Measurements from ENCODE around the gene GPATCH2L.

Gene GPATCH2L

DNA sequence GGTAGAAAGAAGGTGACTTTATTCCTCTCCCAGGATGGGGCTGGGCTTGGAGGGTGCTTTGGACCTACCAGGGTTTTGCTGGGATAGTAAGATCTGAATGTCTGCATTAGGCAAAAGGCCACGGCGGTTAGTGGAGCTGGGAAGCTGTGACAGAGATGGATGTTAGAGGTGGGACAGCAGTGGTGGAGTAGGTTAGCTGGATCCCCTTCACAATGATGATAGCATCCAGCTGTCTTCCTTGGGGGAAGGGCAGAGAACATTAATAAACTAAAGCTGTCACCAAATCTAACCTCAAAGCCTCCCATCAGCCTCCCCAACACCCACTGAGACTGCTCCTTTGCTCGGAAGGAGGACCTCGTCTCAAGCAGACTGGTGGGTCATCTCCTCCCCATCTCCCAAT, 104.8 kb downstream of the GPATCH2L start:
- Mint-ChIP-seq H3K4me3 (no peak overlapping the region), H3K4me1 (no peaks in the 10 kb centered on the region), H3K27me3 (peaks cover 3% of the 10 kb centered on the region), H3K27ac (no peak overlapping the region), H3K9me3 (no peaks in the 10 kb centered on the region)
- DNase-seq (no peak), ATAC-seq (no peak)

DNA sequence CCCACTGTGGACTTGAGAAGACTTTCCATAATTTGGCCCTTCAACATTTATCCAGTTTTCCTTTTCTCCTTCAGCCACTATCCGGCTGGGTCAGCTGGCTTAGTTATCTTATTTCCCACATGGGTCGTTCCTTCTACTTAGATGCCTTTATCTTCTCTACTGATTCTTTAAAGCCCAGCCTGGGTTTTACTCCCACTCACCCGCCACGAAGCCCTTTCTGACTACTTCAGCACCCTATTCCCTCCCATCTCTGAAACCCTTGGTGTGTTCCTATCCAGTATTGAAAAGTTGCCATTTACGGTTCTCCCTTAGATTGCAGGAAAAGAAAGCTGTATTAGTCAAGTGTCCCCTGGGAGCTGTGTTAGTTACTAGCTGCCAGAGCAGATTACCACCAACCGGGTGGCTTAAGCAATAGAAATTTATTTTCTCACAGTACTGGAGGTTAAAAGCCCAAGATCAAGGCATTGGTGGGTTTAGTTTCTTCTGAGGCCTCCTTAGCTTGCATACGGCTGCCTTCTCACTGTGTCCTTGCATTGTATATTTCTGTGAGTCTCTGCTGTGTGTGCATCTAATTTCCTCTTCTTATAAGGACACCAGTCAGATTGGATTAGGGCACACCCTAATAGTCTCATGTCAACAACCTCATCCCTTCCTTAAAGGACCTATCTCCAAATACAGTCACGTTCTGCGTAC, 105.5 kb downstream of the GPATCH2L start:
- H3K27ac Mint-ChIP-seq: no peak overlapping the region
- no peak overlapping the region for H3K4me3 Mint-ChIP-seq
- H3K27me3 Mint-ChIP-seq: no peaks in the 10 kb centered on the region
- DNase-seq (no peak), ATAC-seq (no peak)
- H3K9me3 Mint-ChIP-seq: no peaks in the 10 kb centered on the region
- H3K4me1 Mint-ChIP-seq: no peaks in the 10 kb centered on the region

DNA sequence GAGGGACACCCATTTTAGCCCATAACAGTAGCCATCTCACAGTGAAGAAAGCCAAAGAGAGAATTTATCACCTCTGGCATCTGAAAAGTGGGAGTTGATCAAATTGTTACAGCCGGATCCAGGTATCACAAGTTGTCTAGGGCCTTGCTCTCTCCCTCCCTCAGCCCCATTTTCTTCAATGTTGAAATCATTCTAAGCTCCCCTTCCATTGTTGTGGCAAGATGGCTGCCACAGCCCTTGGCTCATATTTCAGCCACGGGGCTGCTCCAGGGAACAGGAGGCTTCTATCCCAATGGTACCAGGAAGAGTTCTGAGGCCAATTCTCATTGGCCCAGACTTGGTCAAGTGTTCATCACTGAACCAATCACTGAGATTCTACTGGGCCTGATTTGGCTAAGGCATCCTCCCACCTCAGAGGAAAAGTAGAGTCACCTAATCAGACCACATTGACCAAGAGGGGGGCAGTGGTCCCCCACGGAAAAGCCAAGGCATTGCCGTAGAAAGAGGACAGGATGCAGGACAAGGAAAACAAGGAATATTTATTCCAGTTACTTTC, 106.2 kb downstream of the GPATCH2L start:
- no peak for ATAC-seq
- Mint-ChIP-seq H3K4me1 (no peaks in the 10 kb centered on the region), H3K9me3 (no peaks in the 10 kb centered on the region), H3K4me3 (no peak overlapping the region), H3K27ac (no peak overlapping the region), H3K27me3 (no peaks in the 10 kb centered on the region)
- no peak for DNase-seq

DNA sequence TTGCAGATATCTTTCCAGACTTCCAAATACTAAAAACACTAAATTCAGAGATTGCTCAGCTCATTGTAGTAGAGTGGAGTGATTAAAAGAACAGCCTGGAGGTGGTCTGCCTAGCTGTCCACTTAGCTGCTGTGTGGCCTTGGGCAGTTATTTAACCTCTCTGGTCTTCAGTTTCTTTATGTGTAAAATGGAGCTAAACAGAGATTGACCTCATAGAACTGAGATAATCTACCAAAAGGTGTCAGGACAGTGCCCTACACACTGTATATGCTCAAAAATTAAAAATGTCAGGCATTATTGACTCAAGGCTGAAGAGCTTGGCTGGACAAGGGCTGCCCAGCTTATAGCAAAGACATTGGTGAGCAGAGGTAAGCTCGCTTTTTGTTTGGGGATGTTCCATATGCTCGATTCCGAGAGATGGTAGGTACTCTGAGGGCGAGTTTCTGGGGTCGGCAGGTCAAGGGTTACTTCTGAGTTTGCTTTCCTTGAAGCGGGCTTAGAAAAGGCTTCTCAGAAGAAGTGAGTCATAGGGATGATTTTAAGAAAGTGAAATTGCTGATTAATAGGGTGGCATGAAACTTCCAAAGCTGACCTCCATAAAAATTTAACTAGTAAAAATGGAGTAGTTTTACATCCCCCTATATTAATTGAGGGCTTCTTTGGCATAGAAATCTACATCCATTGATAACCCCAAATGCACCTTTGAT, 107.5 kb downstream of the GPATCH2L start:
- peaks cover under 1% of the 10 kb centered on the region for H3K27me3 Mint-ChIP-seq
- no peaks in the 10 kb centered on the region for H3K9me3 Mint-ChIP-seq
- no peak overlapping the region for H3K27ac Mint-ChIP-seq
- H3K4me1 Mint-ChIP-seq: no peaks in the 10 kb centered on the region
- DNase-seq: no peak
- no peak for ATAC-seq
- no peak overlapping the region for H3K4me3 Mint-ChIP-seq

DNA sequence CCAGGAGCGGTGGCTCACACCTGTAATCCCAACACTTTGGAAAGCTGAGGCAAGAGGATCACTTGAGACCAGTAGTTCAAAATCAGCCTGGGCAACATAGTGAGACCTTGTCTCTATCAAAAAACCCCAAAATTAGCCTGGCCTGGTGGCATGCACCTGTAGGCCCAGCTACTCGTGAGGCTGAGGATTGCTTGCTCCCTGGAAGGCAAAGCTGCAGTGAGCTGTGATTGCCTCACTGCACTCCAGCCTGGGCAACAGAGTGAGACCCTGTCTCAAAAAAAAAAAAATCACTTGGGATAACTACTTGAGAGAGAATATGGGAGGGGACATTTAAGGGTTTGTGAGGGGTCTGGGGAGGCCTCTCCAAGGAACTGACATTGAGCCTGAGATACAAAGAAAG, 109.0 kb downstream of the GPATCH2L start:
- ATAC-seq (no peak), DNase-seq (no peak)
- H3K9me3 Mint-ChIP-seq: peaks cover 0 to under 1% of the 10 kb centered on the region in 2 donors
- no peaks in the 10 kb centered on the region for H3K4me1 Mint-ChIP-seq
- H3K27ac Mint-ChIP-seq: no peak overlapping the region
- no peak overlapping the region for H3K4me3 Mint-ChIP-seq
- H3K27me3 Mint-ChIP-seq: peaks cover 15% of the 10 kb centered on the region

DNA sequence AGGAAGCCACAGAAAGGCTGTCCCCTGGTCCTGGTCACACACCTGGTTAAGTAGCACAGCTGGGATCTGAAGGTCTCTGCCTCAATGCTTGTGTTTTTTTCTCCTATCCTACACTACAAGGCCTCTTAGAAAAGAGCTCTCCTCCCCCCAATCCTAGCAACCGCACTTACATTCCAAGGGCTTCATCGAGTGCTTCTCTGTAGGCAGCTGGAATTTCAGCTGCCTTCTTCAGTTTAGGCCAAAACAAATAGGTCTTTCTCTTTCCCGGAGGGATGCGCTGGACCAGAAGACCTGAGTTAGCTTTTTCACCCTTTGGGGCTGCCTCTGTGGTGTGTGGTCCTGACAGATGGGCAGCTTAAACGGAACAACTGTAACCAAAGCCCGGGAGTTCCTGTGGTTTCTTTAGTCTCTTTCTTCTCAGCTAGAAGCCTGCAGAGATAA, 109.7 kb downstream of the GPATCH2L start:
- H3K4me1 Mint-ChIP-seq: no peaks in the 10 kb centered on the region
- ATAC-seq (no peak), DNase-seq (no peak)
- H3K9me3 Mint-ChIP-seq: peaks cover 0 to 7% of the 10 kb centered on the region in 2 donors
- H3K27me3 Mint-ChIP-seq: peaks cover 22% of the 10 kb centered on the region
- H3K4me3 Mint-ChIP-seq: no peak overlapping the region
- H3K27ac Mint-ChIP-seq: no peak overlapping the region

DNA sequence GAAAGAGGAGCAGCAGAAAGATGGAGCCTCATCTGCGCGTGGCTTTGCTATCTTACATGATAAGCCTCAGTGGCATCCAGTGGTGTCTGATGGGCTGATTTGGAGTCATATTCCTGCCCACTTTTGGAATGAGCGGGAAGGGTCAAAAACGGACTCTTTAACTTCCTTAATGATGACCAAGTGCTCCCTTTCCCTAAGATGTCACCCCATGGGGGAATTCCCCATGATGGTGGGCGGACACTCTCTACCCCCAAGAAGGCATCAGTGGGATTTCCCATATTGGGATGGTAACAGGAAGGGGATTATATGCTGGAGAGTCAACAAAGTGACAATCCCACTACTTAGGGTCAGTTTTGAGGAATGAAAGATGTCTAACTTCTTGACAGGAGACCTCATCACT, 110.9 kb downstream of the GPATCH2L start:
- Mint-ChIP-seq H3K4me3 (no peak overlapping the region), H3K27ac (no peak overlapping the region), H3K27me3 (peaks cover 25% of the 10 kb centered on the region), H3K9me3 (peaks cover 0 to 7% of the 10 kb centered on the region in 2 donors), H3K4me1 (no peaks in the 10 kb centered on the region)
- ATAC-seq (no peak), DNase-seq (no peak)

Measured in stimulated activated naive CD8-positive, alpha-beta T cell treated with anti-CD3 and anti-CD28 coated beads, Interleukin-15, amount 100 ng/mL, for 72 hours (primary cell).